Suppressor macrophage treated with lipopolysaccharide for 1 hour (primary cell): ENCODE measurements around the gene PHKG2.

ENCODE experiments used
- DNase-seq, 3 donors: peaks; one replicate each; pipeline ENCODE4 v3.0.0-alpha.2; 2020 to 2022

The PHKG2 gene

GRCh38 chr16:30758988-30759491 is 10.8 kb downstream of the PHKG2 start:
- peak; percentile 47 to 61 (median 52) for DNase-seq

- peak; percentile 51 to 66 (median 62) for DNase-seq
These were observed 11.9 kb downstream of the PHKG2 start for GRCh38 chr16:30760001-30760559.

GRCh38 chr16:30760577-30761426 is 12.6 kb downstream of the PHKG2 start:
- DNase-seq: no peak

- DNase-seq: no peak
These were observed 13.3 kb downstream of the PHKG2 start for GRCh38 chr16:30761427-30761927.

GRCh38 chr16:30761928-30762902 is 14.0 kb downstream of the PHKG2 start, which contains the start of the genes CFAP119 and RNF40:
CFAP119 (minus strand) TSS chr16:30762062; CDS start chr16:30761748, 314 bp downstream.
RNF40 (plus strand) TSS chr16:30762322; CDS start chr16:30762546, 224 bp downstream.
- peak; percentile 98 for DNase-seq

GRCh38 chr16:30762991-30763725 is 14.9 kb downstream of the PHKG2 start:
- no peak for DNase-seq

GRCh38 chr16:30764086-30764485 is 15.9 kb downstream of the PHKG2 start:
- no peak for DNase-seq

GRCh38 chr16:30764816-30765465 is 16.7 kb downstream of the PHKG2 start:
- DNase-seq: no peak

- no peak for DNase-seq
These were observed 18.1 kb downstream of the PHKG2 start for GRCh38 chr16:30766206-30766932.

GRCh38 chr16:30766933-30767284 is 18.7 kb downstream of the PHKG2 start:
- DNase-seq: no peak

GRCh38 chr16:30767767-30768465 is 19.7 kb downstream of the PHKG2 start:
- DNase-seq: no peak

GRCh38 chr16:30768583-30769181 is 20.5 kb downstream of the PHKG2 start:
- no peak for DNase-seq

- no peak for DNase-seq
These were observed 21.3 kb downstream of the PHKG2 start for GRCh38 chr16:30769379-30770089.

GRCh38 chr16:30771726-30772125 is 23.5 kb downstream of the PHKG2 start:
- no peak for DNase-seq

- no peak for DNase-seq
These were observed 25.6 kb downstream of the PHKG2 start for GRCh38 chr16:30773826-30774225.

GRCh38 chr16:30774367-30775130 is 26.3 kb downstream of the PHKG2 start:
- DNase-seq: peak in 1 of 3 donors; percentile 13

- no peak for DNase-seq
These were observed 26.8 kb downstream of the PHKG2 start for GRCh38 chr16:30775131-30775391.
